Measurements from ENCODE around the gene POLR3K.

The POLR3K gene

GRCh38 chr16:84718-85406 is 31.5 kb upstream of the POLR3K start:
- TF ChIP-seq REST (IDR thresholded peaks at IDR 0.05; ENCODE audit: insufficient read depth in 1 of 2, low read depth in 2 of 2, low read length in 2 of 2) (no peak), SIN3A (IDR thresholded peaks at IDR 0.05; ENCODE audit: borderline replicate concordance, insufficient read depth, low read length) (no peak), POLR2AphosphoS5 (IDR thresholded peaks at IDR 0.05; ENCODE audit: low read depth, low read length) (0 out of 2 replicates have a peak, but pooled peaks have one; percentile 16), TAF1 (IDR thresholded peaks at IDR 0.05; ENCODE audit: borderline replicate concordance, insufficient read depth, low read length) (0 out of 2 replicates have a peak, but pooled peaks have one; percentile 21), FOXP2 (optimal IDR thresholded peaks at IDR 0.05; ENCODE audit: borderline replicate concordance, extremely low read depth, extremely low read length, insufficient read depth) (no peak)

- TF ChIP-seq TAF1 (IDR thresholded peaks at IDR 0.05; ENCODE audit: borderline replicate concordance, insufficient read depth, low read length) (no peak), REST (IDR thresholded peaks at IDR 0.05; ENCODE audit: insufficient read depth in 1 of 2, low read depth in 2 of 2, low read length in 2 of 2) (no peak), SIN3A (IDR thresholded peaks at IDR 0.05; ENCODE audit: borderline replicate concordance, insufficient read depth, low read length) (no peak), FOXP2 (optimal IDR thresholded peaks at IDR 0.05; ENCODE audit: borderline replicate concordance, extremely low read depth, extremely low read length, insufficient read depth) (no peak)
Measured at GRCh38 chr16:83781-84615, 30.6 kb upstream of the POLR3K start.

- TF ChIP-seq SIN3A (IDR thresholded peaks at IDR 0.05; ENCODE audit: borderline replicate concordance, insufficient read depth, low read length) (no peak), REST (IDR thresholded peaks at IDR 0.05; ENCODE audit: insufficient read depth in 1 of 2, low read depth in 2 of 2, low read length in 2 of 2) (no peak), POLR2AphosphoS5 (IDR thresholded peaks at IDR 0.05; ENCODE audit: low read depth, low read length) (no peak), FOXP2 (optimal IDR thresholded peaks at IDR 0.05; ENCODE audit: borderline replicate concordance, extremely low read depth, extremely low read length, insufficient read depth) (no peak), TAF1 (IDR thresholded peaks at IDR 0.05; ENCODE audit: borderline replicate concordance, insufficient read depth, low read length) (no peak)
Measured at GRCh38 chr16:83060-83603, 29.7 kb upstream of the POLR3K start.

- TF ChIP-seq TAF1 (IDR thresholded peaks at IDR 0.05; ENCODE audit: borderline replicate concordance, insufficient read depth, low read length) = no peak
- TF ChIP-seq SIN3A (IDR thresholded peaks at IDR 0.05; ENCODE audit: borderline replicate concordance, insufficient read depth, low read length) = no peak
- no peak for TF ChIP-seq FOXP2 (optimal IDR thresholded peaks at IDR 0.05; ENCODE audit: borderline replicate concordance, extremely low read depth, extremely low read length, insufficient read depth)
- TF ChIP-seq REST (IDR thresholded peaks at IDR 0.05; ENCODE audit: insufficient read depth in 1 of 2, low read depth in 2 of 2, low read length in 2 of 2) = no peak
- TF ChIP-seq POLR2AphosphoS5 (IDR thresholded peaks at IDR 0.05; ENCODE audit: low read depth, low read length) = no peak; the same call in 1 of the 2 replicates
Measured at GRCh38 chr16:79151-80054, 26.0 kb upstream of the POLR3K start.

All from PFSK-1 (cell line).